C4-2B (cell line): Measurements from ENCODE around the gene PADI3.

Source experiments
- H3K27ac ChIP-seq: fragments of 450-650 bp; 2 replicates; pipeline ENCODE4 v1.5.1; 2017
- CTCF ChIP-seq: fragments of 450-650 bp; conservative IDR thresholded peaks from 2 replicates; pipeline ENCODE4 v1.5.1; 2017; ENCODE audit warnings: mild to moderate bottlenecking
- ZFX ChIP-seq: fragments of 450-650 bp; IDR thresholded peaks from 2 replicates; pipeline ENCODE4 v1.6.1; 2017

Gene PADI3

DNA sequence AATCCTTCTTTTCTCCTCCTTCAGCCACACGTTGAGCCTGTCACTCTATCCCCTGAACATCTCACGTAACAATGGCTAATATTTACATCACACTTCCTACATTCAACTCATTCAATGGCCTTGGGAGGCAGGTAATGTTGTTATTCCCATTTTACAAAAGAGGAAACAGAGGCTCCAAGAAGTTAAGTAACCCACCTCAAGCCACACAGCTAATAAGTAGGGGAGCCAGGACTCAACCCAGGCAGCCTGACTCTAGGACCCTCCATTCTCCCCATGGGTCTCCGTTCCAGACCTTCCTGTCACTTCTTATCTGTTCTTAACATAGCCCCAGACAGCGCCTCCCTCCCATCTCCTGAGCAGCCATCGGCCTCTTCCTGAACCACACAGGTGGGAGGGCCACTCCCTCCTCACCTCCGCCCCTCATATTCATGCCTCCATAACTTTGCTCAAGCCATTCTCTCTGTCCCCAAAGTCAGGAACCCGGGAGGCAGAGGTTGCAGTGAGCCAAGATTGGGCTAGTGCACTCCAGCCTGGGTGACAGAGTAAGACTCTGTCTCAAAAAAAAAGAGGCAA lies 61.3 kb downstream of the PADI3 start:
- TF ChIP-seq CTCF = no peak
- TF ChIP-seq ZFX = no peak
- no peak overlapping the region for H3K27ac ChIP-seq

DNA sequence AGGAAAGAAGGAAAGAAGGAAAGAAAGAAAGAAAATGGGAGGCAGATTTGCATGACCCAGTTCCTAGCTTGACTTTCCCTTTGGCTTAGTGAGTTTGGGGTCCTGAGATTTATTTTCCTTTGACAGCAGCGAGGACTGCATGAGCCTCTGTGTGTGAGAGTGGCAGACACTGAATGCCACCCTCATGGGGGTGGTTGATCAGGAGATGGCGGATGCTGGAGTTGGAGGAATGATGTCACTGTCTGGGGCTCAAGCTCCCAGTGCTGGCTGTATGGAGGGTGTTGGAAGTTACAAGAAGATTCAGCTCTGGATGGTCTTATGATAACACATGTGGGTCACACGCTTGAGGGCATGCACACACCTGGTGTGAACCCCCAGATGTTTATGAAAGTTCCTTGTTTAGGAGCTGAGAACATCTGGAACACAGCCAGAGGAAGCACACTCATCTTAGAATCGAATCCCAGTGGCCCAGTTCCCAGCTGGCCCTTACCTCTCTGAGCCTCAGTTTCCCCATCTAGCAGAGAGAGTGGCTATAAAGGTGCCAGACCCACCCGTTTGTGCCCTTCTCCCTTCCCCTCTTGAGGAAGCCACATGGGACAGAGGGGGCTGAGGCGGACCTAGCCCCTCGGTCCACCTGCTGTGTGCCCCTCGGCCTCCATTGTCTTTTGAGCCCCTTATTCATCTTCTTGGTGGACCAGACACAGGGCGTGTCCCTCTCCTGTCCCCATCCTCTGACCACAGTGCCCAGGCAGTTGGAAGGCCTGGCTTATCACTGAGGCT lies 64.8 kb downstream of the PADI3 start:
- H3K27ac ChIP-seq = no peak overlapping the region
- TF ChIP-seq ZFX (no peak), CTCF (no peak)

- no peak for TF ChIP-seq ZFX
- TF ChIP-seq CTCF = no peak
- H3K27ac ChIP-seq = no peak overlapping the region
Observed at GRCh38 chr1:17314491-17314971, 65.6 kb downstream of the PADI3 start.

GRCh38 chr1:17315542-17316130 lies 66.7 kb downstream of the PADI3 start:
- no peak overlapping the region for H3K27ac ChIP-seq

GRCh38 chr1:17316704-17317103 lies 67.8 kb downstream of the PADI3 start:
- TF ChIP-seq ZFX (no peak), CTCF (no peak)

More at GRCh38 chr1:17315542-17316130, 66.7 kb downstream of the PADI3 start:
- no peak for TF ChIP-seq ZFX
- no peak for TF ChIP-seq CTCF

DNA sequence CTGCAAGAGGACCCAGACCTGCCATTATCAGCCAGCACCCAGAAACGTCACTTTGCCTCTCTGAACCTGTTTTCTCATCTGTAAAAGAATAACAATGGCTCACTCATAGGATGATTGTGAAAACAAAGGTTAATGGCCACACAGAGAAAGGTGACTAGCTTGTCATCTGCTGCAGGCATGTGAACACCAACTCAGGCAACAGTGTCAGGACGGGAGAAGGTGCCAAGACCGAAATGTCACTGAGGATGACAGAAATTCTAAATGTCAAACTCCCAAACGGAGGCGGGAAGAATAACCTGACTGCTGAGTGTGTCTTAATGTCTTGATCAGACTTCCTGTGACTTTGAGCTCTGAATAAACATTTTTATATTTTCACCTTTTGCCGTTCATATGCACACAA lies 69.4 kb downstream of the PADI3 start:
- TF ChIP-seq ZFX (no peak), CTCF (no peak)
- no peak overlapping the region for H3K27ac ChIP-seq

More at GRCh38 chr1:17316704-17317103, 67.8 kb downstream of the PADI3 start:
- H3K27ac ChIP-seq = no peak overlapping the region
